Thyroid gland (tissue), 4 donors: ENCODE results near the gene DENND1A. TPM values are rescaled to one million over a fixed set of nuclear protein-coding genes. Genes with fewer than 3 reads are reported as not detected.
"Not testable (repeated sequence)": the region's sequence is repeated elsewhere in the genome, so short reads cannot be mapped to it uniquely, and the experiment has no call there.

Experiments used
- DNase-seq, 2 donors: peaks; one replicate each; pipeline ENCODE4 v3.0.0-alpha.2; 2019
- H3K27ac ChIP-seq, 3 donors: fragments of 200-600 bp; sonication (generic); 1 replicate in 2 of 3; 2 replicates in 1 of 3; pipeline ENCODE4 v1.5.1; 2016 to 2019; ENCODE audit warnings: mild to moderate bottlenecking in 1 of 3, moderate library complexity in 1 of 3
- H3K27me3 ChIP-seq: fragments of 200-600 bp; sonication (generic); one replicate; pipeline ENCODE4 v1.5.1; 2019
- H3K36me3 ChIP-seq, 2 donors: fragments of 200-600 bp; sonication (generic); one replicate each; pipeline ENCODE4 v1.5.1; 2016 to 2019
- H3K4me1 ChIP-seq, 2 donors: fragments of 200-600 bp; sonication (generic); one replicate each; pipeline ENCODE4 v1.5.1; 2017 to 2019
- H3K4me3 ChIP-seq, 3 donors: fragments of 200-600 bp; sonication (generic); replicated peaks in 1 of 3; 1 replicate in 2 of 3; 2 replicates in 1 of 3; pipeline ENCODE4 v1.5.1; 2016; ENCODE audit warnings: mild to moderate bottlenecking in 1 of 3
- H3K9me3 ChIP-seq: fragments of 200-600 bp; sonication (generic); one replicate; pipeline ENCODE4 v1.5.1; 2017
- CTCF ChIP-seq, 6 experiments: fragments of 200-600 bp in 3 of 6; fragments of 450-650 bp in 3 of 6; sonication (generic) in 3 of 6; IDR thresholded peaks; one replicate each; pipeline ENCODE4 v1.5.1; 2016 to 2019; ENCODE audit warnings: antibody characterized with exemption in 6 of 6, mild to moderate bottlenecking in 2 of 6, inconsistent platforms in 1 of 6, moderate library complexity in 1 of 6
- POLR2A ChIP-seq, 2 donors: fragments of 450-650 bp; IDR thresholded peaks; one replicate each; pipeline ENCODE4 v1.6.1; 2017; ENCODE audit warnings: antibody characterized with exemption in 2 of 2, mild to moderate bottlenecking in 2 of 2, moderate library complexity in 1 of 2
- WGBS, 2 donors: methylation state at CpG; one replicate each; pipeline ENCODE4 v1.1.5; 2017; 5-methylcytosine and 5-hydroxymethylcytosine counted together
- intact Hi-C: fragments of 100-400 bp; cut with DNase I; formaldehyde crosslinking; loops from one replicate; pipeline ENCODE4 v1.15.1; 2023
- total RNA-seq, 4 donors: library from RNA; depleted of rRNA; stranded (reverse); fragments of >200 nt; gene quantifications; one replicate each; pipeline ENCODE4 v1.2.3, GENCODE V29; 2016

DENND1A gene
- total RNA-seq, 4 donors from 2014 or later = 18.8 to 34.4 (median 28.2) TPM

- no peak for DNase-seq
- no peaks in the 10 kb centered on the region for H3K9me3 ChIP-seq
- intact Hi-C loops = no loop called here
- H3K27ac ChIP-seq = no peak overlapping the region
- no peak overlapping the region for H3K4me3 ChIP-seq
- 59 to 64% methylated on average over 3 of the region's 3 CpGs for WGBS, 2 donors
- H3K36me3 ChIP-seq = no peaks in the 10 kb centered on the region
- no peaks in the 10 kb centered on the region for H3K27me3 ChIP-seq
- no peaks in the 10 kb centered on the region for H3K4me1 ChIP-seq
- TF ChIP-seq POLR2A (IDR thresholded peaks at IDR 0.05) (no peak), CTCF (IDR thresholded peaks at IDR 0.05) (no peak)
Observed at GRCh38 chr9:123948286-123948685, 18.4 kb upstream of the DENND1A start.

GRCh38 chr9:123947326-123947725, 17.4 kb upstream of the DENND1A start:
- intact Hi-C loops = no loop called here
- DNase-seq = no peak
- H3K27me3 ChIP-seq = no peaks in the 10 kb centered on the region
- H3K36me3 ChIP-seq = no peaks in the 10 kb centered on the region
- H3K4me3 ChIP-seq = no peak overlapping the region
- H3K27ac ChIP-seq = no peak overlapping the region
- WGBS, 2 donors = 93 to 98% methylated on average over 2 of the region's 2 CpGs
- TF ChIP-seq POLR2A (IDR thresholded peaks at IDR 0.05) (no peak), CTCF (IDR thresholded peaks at IDR 0.05) (no peak)
- H3K4me1 ChIP-seq = no peaks in the 10 kb centered on the region
- H3K9me3 ChIP-seq = no peaks in the 10 kb centered on the region

- Histone ChIP-seq H3K27ac (no peak overlapping the region), H3K9me3 (no peaks in the 10 kb centered on the region), H3K4me1 (no peaks in the 10 kb centered on the region), H3K27me3 (no peaks in the 10 kb centered on the region), H3K36me3 (no peaks in the 10 kb centered on the region), H3K4me3 (no peak overlapping the region)
- no peak for DNase-seq
- no peak for TF ChIP-seq CTCF (IDR thresholded peaks at IDR 0.05)
- no peak for TF ChIP-seq POLR2A (IDR thresholded peaks at IDR 0.05)
- intact Hi-C loops = no loop called here
- WGBS, 2 donors = 67 to 74% methylated on average over 8 of the region's 8 CpGs
Observed at GRCh38 chr9:123946101-123946821, 16.3 kb upstream of the DENND1A start.

- no peak for DNase-seq
- Histone ChIP-seq H3K9me3 (no peaks in the 10 kb centered on the region), H3K36me3 (no peaks in the 10 kb centered on the region), H3K27me3 (no peaks in the 10 kb centered on the region), H3K4me3 (no peak overlapping the region), H3K4me1 (no peaks in the 10 kb centered on the region), H3K27ac (no peak overlapping the region)
- TF ChIP-seq CTCF (IDR thresholded peaks at IDR 0.05) (no peak), POLR2A (IDR thresholded peaks at IDR 0.05) (no peak)
- intact Hi-C loops = no loop called here
- 91 to 93% methylated on average over 12 of the region's 12 CpGs for WGBS, 2 donors
Observed at GRCh38 chr9:123945532-123945931, 15.6 kb upstream of the DENND1A start.

- DNase-seq, intact Hi-C loops, H3K9me3 ChIP-seq, H3K27me3 ChIP-seq, H3K4me3 ChIP-seq, H3K27ac ChIP-seq, H3K36me3 ChIP-seq, H3K4me1 ChIP-seq: not testable (repeated sequence)
- 92 to 95% methylated on average over 8 of the region's 8 CpGs for WGBS, 2 donors
Observed at GRCh38 chr9:123944464-123944863, 14.5 kb upstream of the DENND1A start.
